IMR-90 (cell line): ENCODE results near the gene C6orf136. TPM values are rescaled to one million over a fixed set of nuclear protein-coding genes. Genes with fewer than 3 reads are reported as not detected.
"Not testable (repeated sequence)": the region's sequence is repeated elsewhere in the genome, so short reads cannot be mapped to it uniquely, and the experiment has no call there.

Experiments used
- ATAC-seq: fragments of 200-7000 bp; cut with Tn5 transposase; 2 replicates; pipeline ENCODE4 v1.9.1; 2020; ENCODE audit warnings: low read depth, mild to moderate bottlenecking, moderate library complexity
- BruUV-seq: library from RNA; stranded (reverse); fragments of 400-500 nt; replicated peaks from 2 replicates; lab custom pipeline; 2021; lab: Mats Ljungman, UMichigan
- CTCF ChIA-PET: fragments of 300-600 bp; formaldehyde crosslinking; extraction: SDS; loops from one replicate; lab custom pipeline; 2021; ENCODE audit warnings: antibody characterized with exemption; lab: Yijun Ruan, JAX
- POLR2A ChIA-PET: fragments of 300-600 bp; sonication (Branson Sonifier 250); formaldehyde crosslinking; loops from one replicate; lab custom pipeline; 2022; ENCODE audit warnings: antibody characterized with exemption; ENCODE audit not compliant: unreplicated experiment; lab: Charles Lee
- DNase-seq: peaks from one replicate; pipeline ENCODE4 v3.0.0; 2013
- H2AFZ ChIP-seq: replicated peaks from 2 replicates; pipeline ENCODE3; 2013; ENCODE audit warnings: low read length, mild to moderate bottlenecking; ENCODE audit not compliant: poor library complexity
- H2AK5ac ChIP-seq: 2 replicates; pipeline ENCODE4 v1.6.1; 2013; ENCODE audit warnings: low read depth, low read length, inconsistent platforms
- H2AK9ac ChIP-seq: replicated peaks from 2 replicates; pipeline ENCODE3; 2013; ENCODE audit warnings: mild to moderate bottlenecking, low read depth, low read length, moderate library complexity; ENCODE audit not compliant: poor library complexity
- H2BK120ac ChIP-seq: 2 replicates; pipeline ENCODE4 v1.6.1; 2013; ENCODE audit warnings: low read depth, low read length, inconsistent platforms
- H2BK15ac ChIP-seq: 3 replicates; pipeline ENCODE4 v1.6.1; 2013; ENCODE audit warnings: low read depth, low read length, inconsistent platforms
- H2BK20ac ChIP-seq: 2 replicates; pipeline ENCODE4 v1.6.1; 2013; ENCODE audit warnings: low read depth, mild to moderate bottlenecking, inconsistent platforms, low read length, moderate library complexity
- H2BK5ac ChIP-seq: 2 replicates; pipeline ENCODE4 v1.6.1; 2013; ENCODE audit warnings: mild to moderate bottlenecking, low read depth, low read length, inconsistent platforms; ENCODE audit not compliant: poor library complexity, severe bottlenecking
- H3K14ac ChIP-seq: replicated peaks from 2 replicates; pipeline ENCODE4 v1.6.1; 2013; ENCODE audit warnings: low read depth, low read length, inconsistent platforms
- H3K18ac ChIP-seq: 2 replicates; pipeline ENCODE4 v1.6.1; 2013; ENCODE audit warnings: low read depth, low read length, control low read depth
- H3K23ac ChIP-seq: 2 replicates; pipeline ENCODE4 v1.6.1; 2013; ENCODE audit warnings: low read depth, low read length, inconsistent platforms
- H3K27ac ChIP-seq: 2 replicates; pipeline ENCODE4 v1.5.1; 2013; ENCODE audit warnings: mild to moderate bottlenecking, control low read depth, low read length; ENCODE audit not compliant: insufficient read depth
- H3K27me3 ChIP-seq: 2 replicates; pipeline ENCODE4 v1.6.1; 2013; ENCODE audit warnings: low read length; ENCODE audit not compliant: control insufficient read depth, insufficient read depth
- H3K36me3 ChIP-seq: 2 replicates; pipeline ENCODE4 v1.6.1; 2013; ENCODE audit warnings: low read length, mixed read lengths; ENCODE audit not compliant: control insufficient read depth, insufficient read depth
- H3K4ac ChIP-seq: 2 replicates; pipeline ENCODE4 v1.6.1; 2013; ENCODE audit warnings: low read depth, low read length, inconsistent platforms
- H3K4me1 ChIP-seq: 2 replicates; pipeline ENCODE4 v1.6.1; 2013; ENCODE audit warnings: low read length, mixed read lengths; ENCODE audit not compliant: control insufficient read depth, insufficient read depth
- H3K4me2 ChIP-seq: 2 replicates; pipeline ENCODE4 v1.6.1; 2013; ENCODE audit warnings: low read depth, mild to moderate bottlenecking, control low read depth, low read length, moderate library complexity
- H3K4me3 ChIP-seq: 2 replicates; pipeline ENCODE4 v1.5.1; 2013; ENCODE audit warnings: low read depth, mild to moderate bottlenecking, control low read depth, low read length, moderate library complexity; ENCODE audit not compliant: insufficient read depth
- H3K56ac ChIP-seq: 2 replicates; pipeline ENCODE4 v1.6.1; 2013; ENCODE audit warnings: low read length, inconsistent platforms; ENCODE audit not compliant: insufficient read depth; ENCODE audit errors: extremely low read depth
- H3K79me1 ChIP-seq, 2 experiments: 2 replicates each; pipeline ENCODE4 v1.6.1; 2013; ENCODE audit warnings: low read length in 2 of 2, inconsistent platforms in 1 of 2, low read depth in 1 of 2
- H3K9ac ChIP-seq: 2 replicates; pipeline ENCODE4 v1.6.1; 2013; ENCODE audit warnings: low read depth, low read length, control low read depth
- H3K9me1 ChIP-seq: 2 replicates; pipeline ENCODE4 v1.6.1; 2013; ENCODE audit warnings: low read length, inconsistent platforms; ENCODE audit not compliant: insufficient read depth
- H3K9me3 ChIP-seq: 2 replicates; pipeline ENCODE4 v1.6.1; 2013; ENCODE audit warnings: low read length; ENCODE audit not compliant: control insufficient read depth, insufficient read depth
- H4K20me1 ChIP-seq: 2 replicates; pipeline ENCODE4 v1.6.1; 2013; ENCODE audit warnings: low read length, inconsistent platforms; ENCODE audit not compliant: insufficient read depth
- H4K5ac ChIP-seq: 2 replicates; pipeline ENCODE4 v1.6.1; 2013; ENCODE audit warnings: mild to moderate bottlenecking, low read depth, low read length, control low read depth
- H4K8ac ChIP-seq, 2 experiments: 2 replicates each; pipeline ENCODE4 v1.6.1; 2013; ENCODE audit warnings: low read depth in 2 of 2, low read length in 2 of 2, control low read depth in 1 of 2, inconsistent platforms in 1 of 2
- H4K91ac ChIP-seq: 2 replicates; pipeline ENCODE4 v1.6.1; 2013; ENCODE audit warnings: low read depth, low read length, inconsistent platforms; ENCODE audit not compliant: insufficient read depth
- BHLHE40 ChIP-seq: fragments of 150-350 bp; IDR thresholded peaks from 2 replicates; pipeline ENCODE4 v1.6.1; 2016; ENCODE audit warnings: mild to moderate bottlenecking, low read depth, low read length
- POLR2A ChIP-seq: IDR thresholded peaks from 2 replicates; pipeline ENCODE4 v1.6.1; 2012; ENCODE audit warnings: mild to moderate bottlenecking, low read depth, low read length
- RAD21 ChIP-seq: IDR thresholded peaks from 2 replicates; pipeline ENCODE4 v1.6.1; 2012; ENCODE audit warnings: low read length, improper control_type of control experiment
- WGBS, 2 experiments: methylation state at CpG; one replicate each; pipeline versions ENCODE4 v1.1.5 to v1.1.7; 2013; ENCODE audit warnings: missing lambda C conversion rate in 2 of 2; ENCODE audit not compliant: insufficient read length in 1 of 2; ENCODE audit errors: extremely low coverage in 2 of 2; 5-methylcytosine and 5-hydroxymethylcytosine counted together
- dilution Hi-C: fragments of 300-500 bp; cut with HindIII; formaldehyde crosslinking; loops from one replicate; pipeline ENCODE4 v1.14.3; 2018; ENCODE audit warnings: low sequenced_read_pairs; ENCODE audit not compliant: unreplicated experiment
- in situ Hi-C: fragments of 300-500 bp; cut with MboI; formaldehyde crosslinking; loops from 3 replicates; pipeline ENCODE4 v1.14.3; 2019; ENCODE audit warnings: low sequenced_read_pairs, inconsistent platforms, mixed read lengths
- intact Hi-C: fragments of 100-400 bp; cut with micrococcal nuclease; formaldehyde crosslinking; loops from 2 replicates; pipeline ENCODE4 v1.10.0; 2022
- polyA plus RNA-seq, 3 experiments: library from polyadenylated mRNA; depleted of rRNA; stranded (reverse); fragments of >200 nt; gene quantifications; 2 replicates each; pipeline ENCODE4 v1.2.3, GENCODE V29; 2012; ENCODE audit warnings: low replicate concordance in 1 of 3
- total RNA-seq: library from RNA; depleted of rRNA; stranded (reverse); fragments of >200 nt; gene quantifications from 2 replicates; pipeline ENCODE4 v1.2.3, GENCODE V29; 2012

The C6orf136 gene
- total and polyA plus RNA-seq, 2 of the 4 experiments (the other 2 are of a cell fraction), result 1.1 to 11.7 TPM

DNA sequence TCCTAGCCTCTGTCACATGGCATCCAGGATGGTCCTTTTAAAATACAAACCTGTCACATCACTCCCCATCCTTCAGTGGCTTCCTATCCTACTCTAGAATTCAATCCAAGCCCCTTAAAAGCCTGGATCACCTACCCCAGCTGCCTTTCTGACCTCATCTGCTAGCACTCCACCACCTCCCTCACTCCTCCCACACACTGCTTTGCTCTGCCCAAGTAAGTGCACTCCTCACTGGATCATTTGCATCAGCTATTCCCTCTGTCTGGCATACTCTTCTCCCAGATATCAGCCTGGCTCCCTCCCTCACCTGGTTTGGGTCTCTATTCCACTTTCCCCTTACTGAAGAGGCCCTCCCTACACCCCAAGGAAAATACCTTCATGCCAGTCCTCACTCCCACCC is 10.5 kb downstream of the C6orf136 start:
- no peak overlapping the region for H3K4ac ChIP-seq
- no peak overlapping the region for H2AK9ac ChIP-seq
- no peaks in the 10 kb centered on the region for H3K27me3 ChIP-seq
- H3K56ac ChIP-seq, result no peak overlapping the region
- H3K4me2 ChIP-seq, result no peak overlapping the region
- peaks cover 76% of the 10 kb centered on the region for H3K36me3 ChIP-seq
- in situ Hi-C loops, result no loop called here
- no peaks in the 10 kb centered on the region for H3K9me1 ChIP-seq
- no peaks in the 10 kb centered on the region for H4K20me1 ChIP-seq
- H3K9ac ChIP-seq, result no peak overlapping the region
- dilution Hi-C loops, result no loop called here
- POLR2A ChIA-PET, result no interaction called here
- no peak overlapping the region for H3K14ac ChIP-seq
- no peaks in the 10 kb centered on the region; the same call in 1 of the 2 replicates for H3K4me1 ChIP-seq
- CTCF ChIA-PET, result no interaction called here
- peak; percentile 42 for ATAC-seq
- no peak overlapping the region for H2AK5ac ChIP-seq
- H3K27ac ChIP-seq, result no peak overlapping the region
- H4K91ac ChIP-seq, result no peak overlapping the region
- H3K79me1 ChIP-seq, result peaks cover 4 to 6% of the 10 kb centered on the region in 2 experiments; a peak in 3 of 4 replicates
- TF ChIP-seq BHLHE40 (no peak), POLR2A (no peak), RAD21 (no peak)
- H3K4me3 ChIP-seq, result no peak overlapping the region
- H2AFZ ChIP-seq, result no peak overlapping the region
- no peak overlapping the region for H3K23ac ChIP-seq
- intact Hi-C loops, result no loop called here
- H4K8ac ChIP-seq, result no peak overlapping the region
- no peak overlapping the region for H4K5ac ChIP-seq
- H2BK5ac ChIP-seq, result no peak overlapping the region
- H2BK20ac ChIP-seq, result no peak overlapping the region
- H2BK15ac ChIP-seq, result no peak overlapping the region
- no TSS peak for BruUV-seq
- DNase-seq, result no peak
- no peak overlapping the region for H2BK120ac ChIP-seq
- H3K9me3 ChIP-seq, result no peaks in the 10 kb centered on the region
- H3K18ac ChIP-seq, result no peak overlapping the region

DNA sequence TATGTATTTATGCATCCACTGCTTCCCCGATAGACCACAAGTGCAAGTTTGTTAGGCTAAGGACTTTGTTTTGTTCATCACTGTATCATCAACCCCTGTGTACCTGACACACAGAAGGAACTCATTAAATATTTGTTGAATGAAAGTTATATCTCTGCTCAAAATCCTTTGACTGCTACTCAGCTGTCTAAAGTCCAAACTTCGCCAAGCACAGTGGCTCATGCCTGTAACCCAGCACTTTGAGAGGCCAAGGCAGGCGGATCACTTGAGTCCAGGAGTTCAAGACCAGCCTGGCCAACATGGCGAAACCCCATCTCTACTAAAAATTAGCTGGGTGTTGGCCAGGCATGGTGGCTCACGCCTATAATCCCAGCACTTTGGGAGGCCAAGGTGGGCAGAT is 11.0 kb downstream of the C6orf136 start:
- H3K79me1 ChIP-seq, H2BK15ac ChIP-seq, BruUV-seq, H2BK5ac ChIP-seq, H3K18ac ChIP-seq, H3K9me3 ChIP-seq, intact Hi-C loops, H3K4me2 ChIP-seq, ATAC-seq, H3K56ac ChIP-seq, H3K4me1 ChIP-seq, H3K27ac ChIP-seq, dilution Hi-C loops, H3K23ac ChIP-seq, CTCF ChIA-PET, H3K9me1 ChIP-seq, H3K4me3 ChIP-seq, H2AK9ac ChIP-seq, H4K20me1 ChIP-seq, H4K5ac ChIP-seq, H4K8ac ChIP-seq, H2AK5ac ChIP-seq, H4K91ac ChIP-seq, H2BK20ac ChIP-seq, H3K9ac ChIP-seq, H2BK120ac ChIP-seq, H3K27me3 ChIP-seq, H3K4ac ChIP-seq, POLR2A ChIA-PET, DNase-seq, in situ Hi-C loops, H3K14ac ChIP-seq, H2AFZ ChIP-seq: not testable (repeated sequence)
- peaks cover 77% of the 10 kb centered on the region for H3K36me3 ChIP-seq
- WGBS, 2 experiments, result no CpG with 5 or more reads among the region's 5 CpGs
